ENCODE results near the gene SLC15A4. TPM values are rescaled to one million over a fixed set of nuclear protein-coding genes. Genes with fewer than 3 reads are reported as not detected.

Gene SLC15A4
- total RNA-seq, 1 donor from 2014 or later = 25.2 TPM

GRCh38 chr12:128794661-128795529 is 28.9 kb downstream of the SLC15A4 start:
- DNase-seq (ENCODE audit: low read depth in 2 of 2) = peak; percentile 40 to 67

GRCh38 chr12:128793701-128794100 is 30.1 kb downstream of the SLC15A4 start:
- no peak for DNase-seq (ENCODE audit: low read depth in 2 of 2)

GRCh38 chr12:128792881-128793280 is 30.9 kb downstream of the SLC15A4 start:
- no peak for DNase-seq (ENCODE audit: low read depth in 2 of 2)

GRCh38 chr12:128792398-128792797 is 31.4 kb downstream of the SLC15A4 start:
- no peak for DNase-seq (ENCODE audit: low read depth in 2 of 2)

GRCh38 chr12:128791395-128792322 is 32.1 kb downstream of the SLC15A4 start:
- no peak for DNase-seq (ENCODE audit: low read depth in 2 of 2)

- DNase-seq (ENCODE audit: low read depth in 2 of 2) = no peak
Observed at GRCh38 chr12:128790653-128791373, 32.9 kb downstream of the SLC15A4 start.

GRCh38 chr12:128790221-128790620 is 33.5 kb downstream of the SLC15A4 start:
- no peak for DNase-seq (ENCODE audit: low read depth in 2 of 2)

GRCh38 chr12:128789356-128789929 is 34.3 kb downstream of the SLC15A4 start:
- no peak for DNase-seq (ENCODE audit: low read depth in 2 of 2)

GRCh38 chr12:128787827-128788226 is 35.9 kb downstream of the SLC15A4 start:
- DNase-seq (ENCODE audit: low read depth in 2 of 2) = no peak

GRCh38 chr12:128786741-128787391 is 36.9 kb downstream of the SLC15A4 start:
- no peak for DNase-seq (ENCODE audit: low read depth in 2 of 2)

- no peak for DNase-seq (ENCODE audit: low read depth in 2 of 2)
Observed at GRCh38 chr12:128784030-128784760, 39.6 kb downstream of the SLC15A4 start.

- DNase-seq (ENCODE audit: low read depth in 2 of 2) = peak in 1 of 2 donors; percentile 32
Observed at GRCh38 chr12:128783129-128783574, 40.6 kb downstream of the SLC15A4 start.

- no peak for DNase-seq (ENCODE audit: low read depth in 2 of 2)
Observed at GRCh38 chr12:128779901-128780300, 43.9 kb downstream of the SLC15A4 start.

- no peak for DNase-seq (ENCODE audit: low read depth in 2 of 2)
Observed at GRCh38 chr12:128772249-128772648, 51.5 kb downstream of the SLC15A4 start.

GRCh38 chr12:128771681-128772080 is 52.1 kb downstream of the SLC15A4 start:
- DNase-seq (ENCODE audit: low read depth in 2 of 2) = no peak

GRCh38 chr12:128767518-128767917 is 56.2 kb downstream of the SLC15A4 start:
- DNase-seq (ENCODE audit: low read depth in 2 of 2) = no peak

- no peak for DNase-seq (ENCODE audit: low read depth in 2 of 2)
Observed at GRCh38 chr12:128766738-128767501, 56.8 kb downstream of the SLC15A4 start.

GRCh38 chr12:128763395-128763794 is 60.4 kb downstream of the SLC15A4 start:
- no peak for DNase-seq (ENCODE audit: low read depth in 2 of 2)

- DNase-seq (ENCODE audit: low read depth in 2 of 2) = no peak
Observed at GRCh38 chr12:128761379-128761790, 62.4 kb downstream of the SLC15A4 start.

Data from lung microvascular endothelial cell (primary cell).